Activated T-helper 9 cell treated with anti-CD3 and anti-CD28 coated beads, Interleukin-2, amount 50 U/mL, for 16 hours (primary cell): ENCODE results near the gene CHN2.
A peak's percentile ranks its signal among the peaks of the same experiment; 100 is the strongest.

ENCODE experiments used
- DNase-seq: peaks from one replicate; pipeline ENCODE4 v3.0.0-alpha.2; 2020; ENCODE audit warnings: low read depth

The CHN2 gene

DNA sequence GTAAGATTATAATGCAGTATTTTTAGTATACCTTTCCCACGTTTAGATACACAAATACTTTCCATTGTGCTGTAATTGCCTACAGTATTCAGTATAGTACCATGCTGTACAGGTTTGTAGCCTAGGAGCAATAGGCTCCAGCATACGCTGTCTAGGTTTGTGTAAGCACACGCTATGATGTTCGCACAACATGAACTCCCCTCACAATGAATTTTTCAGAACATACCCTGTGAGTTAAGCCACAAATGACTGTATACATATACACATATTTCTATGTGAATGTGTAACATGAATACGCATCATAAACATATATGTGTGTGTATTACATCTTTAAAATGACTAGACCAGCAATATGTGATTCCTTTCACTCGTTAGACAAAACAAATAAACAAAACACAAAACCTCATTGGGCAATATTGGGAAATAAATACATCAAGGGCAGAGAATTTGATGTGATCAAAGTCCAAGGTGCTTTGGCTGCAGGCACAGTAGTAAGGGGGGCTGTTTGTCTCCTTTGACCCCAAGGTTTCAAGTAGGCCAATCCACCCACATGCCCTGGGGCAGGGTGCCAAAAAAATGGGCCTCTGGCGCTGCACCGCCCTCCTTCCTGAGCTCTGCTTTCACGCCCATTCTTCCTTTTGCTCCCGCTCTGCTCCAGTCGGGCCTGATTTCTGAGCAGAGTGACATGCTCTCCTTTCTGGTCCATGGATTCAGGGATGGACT is 33.9 kb downstream of the CHN2 start:
- DNase-seq = no peak

DNA sequence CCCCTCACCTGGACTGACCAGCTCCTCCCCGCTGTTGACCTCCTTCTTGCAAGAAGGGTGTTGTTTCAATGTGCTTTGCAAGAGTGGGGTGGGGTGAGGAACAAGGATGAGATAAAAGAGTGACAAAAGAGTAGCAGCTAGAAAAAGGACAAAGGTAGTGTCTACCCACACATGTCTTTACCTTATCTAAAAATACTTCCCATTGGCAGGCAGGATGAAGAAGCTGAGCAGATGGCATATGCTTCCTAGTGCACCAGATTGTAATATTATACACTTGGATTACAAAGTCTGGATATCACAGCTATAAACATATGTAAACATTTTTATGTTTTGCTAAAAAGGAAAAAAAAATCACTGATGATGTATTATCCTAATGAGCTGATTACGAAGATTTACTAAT is 34.5 kb downstream of the CHN2 start:
- no peak for DNase-seq

- no peak for DNase-seq
Measured at GRCh38 chr7:29229946-29230345, 35.4 kb downstream of the CHN2 start.

DNA sequence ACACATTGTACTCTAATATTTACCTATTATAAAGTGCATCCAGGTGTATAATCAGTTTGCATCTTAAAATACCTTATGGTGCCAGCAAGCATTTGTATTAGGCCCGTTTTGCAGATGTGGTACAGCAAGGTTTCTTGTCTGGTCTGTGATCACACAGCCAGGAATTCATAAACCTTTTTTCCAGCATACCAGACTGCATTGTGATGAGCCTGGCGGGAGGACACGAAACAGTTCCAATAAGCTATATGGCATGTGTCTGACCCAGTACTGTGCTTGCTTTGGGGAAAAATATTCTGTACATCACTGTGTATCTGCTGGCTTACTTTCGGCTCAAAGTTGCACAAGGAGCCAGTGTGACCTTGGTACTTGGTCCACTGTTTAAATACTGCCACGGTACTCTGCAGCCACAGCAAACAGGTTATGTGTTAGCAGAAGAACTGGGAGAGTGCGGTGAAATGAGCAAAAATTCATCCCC is 36.3 kb downstream of the CHN2 start:
- no peak for DNase-seq

GRCh38 chr7:29231671-29232232 is 37.2 kb downstream of the CHN2 start:
- no peak for DNase-seq

- no peak for DNase-seq
Measured at GRCh38 chr7:29234438-29234837, 39.9 kb downstream of the CHN2 start.

DNA sequence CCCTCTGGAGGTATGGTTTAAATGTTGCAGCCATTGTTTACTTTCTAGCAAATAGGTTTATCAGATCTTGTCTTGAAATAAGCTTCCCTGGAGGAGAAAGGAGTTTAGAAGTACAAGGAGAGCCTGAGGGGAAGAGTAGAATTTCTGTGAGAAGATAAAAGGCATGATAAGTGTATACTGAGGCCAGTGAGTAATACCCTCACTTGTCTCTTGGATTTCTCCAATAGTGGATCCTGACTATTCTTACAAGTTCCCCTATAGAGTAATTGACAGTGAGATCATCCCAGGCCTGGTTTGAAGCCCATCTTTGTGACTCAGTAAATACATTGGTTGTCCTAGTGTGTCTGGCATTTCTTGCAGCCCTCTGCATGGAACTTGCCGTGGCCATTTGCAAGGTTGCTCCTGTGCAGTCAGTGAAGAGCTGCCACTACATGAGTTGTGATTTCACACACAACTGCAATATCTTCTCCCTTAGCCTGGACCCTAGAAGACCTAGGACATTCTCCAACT is 41.6 kb downstream of the CHN2 start:
- DNase-seq = no peak

DNA sequence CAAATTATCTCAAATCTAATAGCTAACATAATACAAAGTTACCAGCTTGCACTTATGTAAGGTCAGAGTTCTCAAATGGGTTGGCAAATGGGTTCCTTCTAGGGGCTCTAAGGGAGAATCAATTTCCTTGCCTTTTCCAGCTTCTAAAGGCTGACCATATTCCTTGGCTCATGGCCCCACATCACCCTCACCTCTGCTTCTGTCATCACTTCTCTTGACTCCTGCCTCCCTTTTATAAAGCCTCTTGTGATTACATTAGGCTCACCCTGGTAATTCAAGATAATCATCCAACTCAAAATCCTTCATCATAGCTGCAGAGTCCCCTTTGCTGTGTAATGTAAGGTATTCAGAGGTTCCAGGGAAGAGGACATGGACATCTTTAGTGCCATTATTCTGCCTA is 42.1 kb downstream of the CHN2 start:
- DNase-seq = no peak

DNA sequence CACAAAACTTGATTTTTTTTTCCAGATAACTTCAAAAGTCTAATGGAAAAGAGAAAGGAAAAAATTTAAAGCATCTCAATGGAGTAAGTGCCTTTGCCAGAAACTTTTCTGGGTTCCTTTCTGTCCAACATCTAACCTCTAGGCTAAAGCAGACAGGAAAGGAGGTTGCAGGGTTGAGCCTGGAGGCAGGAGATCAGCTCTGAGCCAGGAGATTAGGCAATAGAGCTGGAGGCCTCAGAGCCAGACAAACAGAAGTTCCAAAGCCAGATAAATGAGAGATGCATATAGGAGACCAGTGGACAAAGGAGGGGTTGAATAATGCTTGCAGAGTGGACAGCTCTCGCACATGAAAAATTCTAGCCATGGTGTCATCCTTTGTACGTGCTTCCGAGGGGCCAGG is 42.9 kb downstream of the CHN2 start:
- no peak for DNase-seq

GRCh38 chr7:29239638-29240037 is 45.1 kb downstream of the CHN2 start:
- DNase-seq = no peak

- no peak for DNase-seq
Measured at GRCh38 chr7:29242265-29242664, 47.7 kb downstream of the CHN2 start.

- DNase-seq = peak; percentile 28
Measured at GRCh38 chr7:29243910-29244655, 49.5 kb downstream of the CHN2 start.

GRCh38 chr7:29247224-29247962 is 52.8 kb downstream of the CHN2 start:
- no peak for DNase-seq

DNA sequence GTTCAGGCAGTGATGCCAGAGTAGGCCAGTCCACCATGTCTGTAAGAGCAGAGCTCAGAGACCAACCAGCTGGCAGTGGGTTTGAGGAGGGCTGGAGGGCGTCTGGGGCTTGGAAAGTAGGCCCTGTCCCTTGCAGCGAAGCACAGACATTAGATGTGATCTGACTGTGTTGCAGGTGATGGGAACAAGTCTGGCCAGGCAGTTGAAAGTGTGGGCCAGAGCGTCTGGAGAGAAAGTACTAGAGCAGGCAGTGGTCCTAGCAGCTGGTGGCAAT is 53.3 kb downstream of the CHN2 start:
- no peak for DNase-seq

DNA sequence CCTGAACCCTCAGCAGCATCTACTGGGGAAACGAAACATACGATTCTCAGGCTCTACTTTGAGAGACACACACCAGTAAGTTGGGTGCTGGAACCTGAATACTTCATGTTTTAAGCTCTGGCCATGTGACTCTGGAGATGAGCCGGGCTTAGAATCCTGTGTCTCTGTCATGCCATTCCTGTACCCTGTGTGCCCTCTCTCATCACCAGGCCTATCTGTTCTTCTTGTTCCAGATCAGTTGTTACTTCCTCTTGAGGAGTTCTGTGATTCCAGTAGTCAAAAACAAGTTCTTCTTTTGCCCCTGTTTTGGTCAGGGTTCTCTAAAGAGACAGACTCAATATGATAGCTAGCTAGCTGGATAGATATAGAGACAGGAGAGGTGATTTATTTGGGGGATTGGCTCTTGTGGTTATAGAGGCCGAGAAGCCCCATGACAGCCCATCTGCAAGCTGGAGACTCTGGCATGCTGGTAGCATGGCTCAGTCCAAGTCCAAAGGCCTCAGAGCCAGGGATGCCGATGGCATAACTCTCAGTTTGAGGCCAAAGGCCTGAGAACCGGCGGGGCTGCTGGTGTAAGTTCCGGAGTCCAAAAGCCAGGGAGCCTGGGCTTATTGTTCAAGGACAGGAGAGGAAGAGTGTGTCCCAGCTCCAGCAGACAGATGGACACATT is 54.3 kb downstream of the CHN2 start:
- DNase-seq = no peak

GRCh38 chr7:29249383-29249750 is 54.8 kb downstream of the CHN2 start:
- DNase-seq = no peak

- DNase-seq = no peak
Measured at GRCh38 chr7:29249860-29250259, 55.3 kb downstream of the CHN2 start.

GRCh38 chr7:29253225-29253624 is 58.6 kb downstream of the CHN2 start:
- DNase-seq = no peak

GRCh38 chr7:29254591-29254990 is 60.0 kb downstream of the CHN2 start:
- DNase-seq = no peak

- DNase-seq = no peak
Measured at GRCh38 chr7:29255199-29255878, 60.8 kb downstream of the CHN2 start.

- no peak for DNase-seq
Measured at GRCh38 chr7:29255906-29256692, 61.5 kb downstream of the CHN2 start.
